CD4-positive, alpha-beta T cell (primary cell): ENCODE data around the gene STIM1. TPM values are rescaled to one million over a fixed set of nuclear protein-coding genes. Genes with fewer than 3 reads are reported as not detected.

ENCODE experiments used
- ATAC-seq: fragments of 200-7000 bp; cut with Tn5 transposase; one replicate; pipeline ENCODE4 v1.10.0; 2022; ENCODE audit warnings: mild to moderate bottlenecking; ENCODE audit not compliant: poor library complexity
- CTCF ChIA-PET: fragments of 350-600 bp; sonication (Branson Sonifier 250); formaldehyde crosslinking; loops from one replicate; lab custom pipeline; 2021; ENCODE audit warnings: antibody characterized with exemption, inconsistent platforms; lab: Charles Lee
- POLR2A ChIA-PET: fragments of 350-600 bp; sonication (Branson Sonifier 250); formaldehyde crosslinking; loops from one replicate; lab custom pipeline; 2021; ENCODE audit warnings: antibody characterized with exemption, inconsistent platforms; lab: Charles Lee
- DNase-seq, 14 experiments: peaks; one replicate each; pipeline ENCODE4 v3.0.0-alpha.2; 2013 to 2020; ENCODE audit warnings: mixed read lengths in 2 of 14
- H3K27ac ChIP-seq, 2 donors: one replicate each; pipeline versions ENCODE4 v1.5.1 to v1.7.0; 2013; ENCODE audit warnings: low read length in 2 of 2, low read depth in 1 of 2, mild to moderate bottlenecking in 1 of 2
- H3K27me3 ChIP-seq, 2 experiments: 1 replicate in 1 of 2; 2 replicates in 1 of 2; pipeline versions ENCODE4 v1.6.1 to v1.7.0; 2013; ENCODE audit warnings: low read length in 2 of 2, control low read depth in 1 of 2, mild to moderate bottlenecking in 1 of 2, moderate library complexity in 1 of 2; ENCODE audit not compliant: insufficient read depth in 2 of 2, control insufficient read depth in 1 of 2
- H3K36me3 ChIP-seq: one replicate; pipeline ENCODE4 v1.6.1; 2013; ENCODE audit warnings: low read length, control low read depth; ENCODE audit not compliant: insufficient read depth
- H3K4me1 ChIP-seq: one replicate; pipeline ENCODE4 v1.6.1; 2013; ENCODE audit warnings: low read length, control low read depth; ENCODE audit not compliant: insufficient read depth
- H3K4me3 ChIP-seq: one replicate; pipeline ENCODE4 v1.5.1; 2013; ENCODE audit warnings: mild to moderate bottlenecking, low read length, moderate library complexity
- H3K9me3 ChIP-seq, 2 experiments: 1 replicate in 1 of 2; 2 replicates in 1 of 2; pipeline versions ENCODE4 v1.6.1 to v1.7.0; 2013; ENCODE audit warnings: low read length in 2 of 2, mild to moderate bottlenecking in 2 of 2, control low read depth in 1 of 2, moderate library complexity in 1 of 2; ENCODE audit not compliant: control insufficient read depth in 1 of 2, insufficient read depth in 1 of 2
- H3K27ac Mint-ChIP-seq: one replicate; pipeline ENCODE4 v1.8.0; 2020; ENCODE audit warnings: mixed read lengths
- H3K27me3 Mint-ChIP-seq: one replicate; pipeline ENCODE4 v1.8.0; 2021; ENCODE audit warnings: mixed read lengths
- H3K36me3 Mint-ChIP-seq: one replicate; pipeline ENCODE4 v1.8.0; 2021; ENCODE audit warnings: low read depth, mixed read lengths
- H3K4me1 Mint-ChIP-seq: one replicate; pipeline ENCODE4 v1.8.0; 2021; ENCODE audit warnings: low read depth, mixed read lengths
- H3K4me3 Mint-ChIP-seq: one replicate; pipeline ENCODE4 v1.8.0; 2020; ENCODE audit warnings: mild to moderate bottlenecking, mixed read lengths
- H3K9me3 Mint-ChIP-seq: one replicate; pipeline ENCODE4 v1.8.0; 2020; ENCODE audit warnings: mixed read lengths
- CTCF ChIP-seq: fragments of 200-600 bp; IDR thresholded peaks from one replicate; pipeline ENCODE4 v1.8.0; 2022; ENCODE audit warnings: antibody characterized with exemption, mild to moderate bottlenecking
- intact Hi-C, 2 experiments: fragments of 100-400 bp; cut with DNase I in 1 of 2; cut with micrococcal nuclease in 1 of 2; formaldehyde crosslinking; loops; one replicate each; pipeline versions ENCODE4 v1.15.1 to v1.9.0; 2023 to 2025; cut with DNase I, micrococcal nuclease
- total RNA-seq, 174 experiments: library from RNA in 2 of 174; stranded (reverse) in 2 of 174; gene quantifications; one replicate each; pipeline ENCODE4 v1.2.3 and lab custom pipeline; 2021 to 2026

The STIM1 gene
- total RNA-seq, 2 experiments from 2014 or later, result 89.0 to 94.9 TPM

- no peak overlapping the region for H3K27ac ChIP-seq
- TF ChIP-seq CTCF, result no peak
- Mint-ChIP-seq H3K27ac (peak overlapping the region; percentile 39), H3K4me3 (no peak overlapping the region), H3K4me1 (peaks cover 81% of the 10 kb centered on the region), H3K27me3 (no peaks in the 10 kb centered on the region), H3K36me3 (peaks cover 28% of the 10 kb centered on the region), H3K9me3 (no peaks in the 10 kb centered on the region)
- H3K27me3 ChIP-seq, result no peaks in the 10 kb centered on the region
- ATAC-seq (no peak), DNase-seq (no peak)
- H3K9me3 ChIP-seq, result no peaks in the 10 kb centered on the region
- no peaks in the 10 kb centered on the region for H3K36me3 ChIP-seq
- peaks cover 44% of the 10 kb centered on the region for H3K4me1 ChIP-seq
- CTCF ChIA-PET, result interaction anchor here (0.8 to 1.0 kb wide), 2 partner anchors 16 to 37 kb away, joined by 3 to 4 read pairs; no protein-coding TSS in a partner anchor
- POLR2A ChIA-PET, result interaction anchor here (1.2 kb wide), 1 partner anchor 16 kb away, joined by 3 read pairs; no protein-coding TSS in a partner anchor
- intact Hi-C loops, result no loop called here
- no peak overlapping the region for H3K4me3 ChIP-seq
These were observed 36.3 kb downstream of the STIM1 start for GRCh38 chr11:3891751-3892150.

- Mint-ChIP-seq H3K9me3 (no peaks in the 10 kb centered on the region), H3K27ac (peak overlapping the region; percentile 69), H3K4me1 (peaks cover 81% of the 10 kb centered on the region), H3K4me3 (no peak overlapping the region), H3K27me3 (no peaks in the 10 kb centered on the region), H3K36me3 (peaks cover 30% of the 10 kb centered on the region)
- no peak for ATAC-seq
- peaks cover 40% of the 10 kb centered on the region for H3K4me1 ChIP-seq
- H3K27me3 ChIP-seq, result no peaks in the 10 kb centered on the region
- no peak for TF ChIP-seq CTCF
- intact Hi-C loops, result no loop called here
- no peaks in the 10 kb centered on the region for H3K36me3 ChIP-seq
- H3K27ac ChIP-seq, result no peak overlapping the region
- H3K4me3 ChIP-seq, result no peak overlapping the region
- ChIA-PET CTCF (interaction anchor here (0.8 to 1.0 kb wide), 2 partner anchors 16 to 37 kb away, joined by 3 to 4 read pairs; no protein-coding TSS in a partner anchor), POLR2A (interaction anchor here (1.2 kb wide), 1 partner anchor 16 kb away, joined by 3 read pairs; no protein-coding TSS in a partner anchor)
- no peak for DNase-seq
- H3K9me3 ChIP-seq, result no peaks in the 10 kb centered on the region
These were observed 36.7 kb downstream of the STIM1 start for GRCh38 chr11:3892156-3892555.

- ATAC-seq (no peak), DNase-seq (no peak)
- no peak overlapping the region for H3K4me3 Mint-ChIP-seq
- H3K9me3 Mint-ChIP-seq, result no peaks in the 10 kb centered on the region
- H3K9me3 ChIP-seq, result no peaks in the 10 kb centered on the region
- H3K27ac Mint-ChIP-seq, result peak overlapping the region; percentile 69
- H3K27me3 ChIP-seq, result no peaks in the 10 kb centered on the region
- H3K4me1 Mint-ChIP-seq, result peaks cover 71% of the 10 kb centered on the region
- no peak overlapping the region for H3K27ac ChIP-seq
- no peaks in the 10 kb centered on the region for H3K36me3 ChIP-seq
- intact Hi-C loops, result no loop called here
- ChIA-PET CTCF (interaction anchor here (1.2 kb wide), 1 partner anchor 39 kb away, joined by 3 read pairs; no protein-coding TSS in a partner anchor), POLR2A (interaction anchor here (0.9 kb wide), 1 partner anchor 38 kb away, joined by 4 read pairs; no protein-coding TSS in a partner anchor)
- no peaks in the 10 kb centered on the region for H3K27me3 Mint-ChIP-seq
- peaks cover 30% of the 10 kb centered on the region for H3K36me3 Mint-ChIP-seq
- TF ChIP-seq CTCF, result no peak
- H3K4me1 ChIP-seq, result peaks cover 31% of the 10 kb centered on the region
- no peak overlapping the region for H3K4me3 ChIP-seq
These were observed 37.8 kb downstream of the STIM1 start for GRCh38 chr11:3893311-3893710.
